ENCODE data around the gene RDH5. TPM values are rescaled to one million over a fixed set of nuclear protein-coding genes. Genes with fewer than 3 reads are reported as not detected.

The RDH5 gene, protein sequence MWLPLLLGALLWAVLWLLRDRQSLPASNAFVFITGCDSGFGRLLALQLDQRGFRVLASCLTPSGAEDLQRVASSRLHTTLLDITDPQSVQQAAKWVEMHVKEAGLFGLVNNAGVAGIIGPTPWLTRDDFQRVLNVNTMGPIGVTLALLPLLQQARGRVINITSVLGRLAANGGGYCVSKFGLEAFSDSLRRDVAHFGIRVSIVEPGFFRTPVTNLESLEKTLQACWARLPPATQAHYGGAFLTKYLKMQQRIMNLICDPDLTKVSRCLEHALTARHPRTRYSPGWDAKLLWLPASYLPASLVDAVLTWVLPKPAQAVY
- total RNA-seq (2012; rRNA removed) = 7.3 and 8.9 TPM in 2 replicates
- 18.8 and 21.0 TPM in 2 replicates for polyA plus RNA-seq (2012; rRNA removed)
- 16.9 and 19.9 TPM in 2 replicates for polyA plus RNA-seq (2012; cell fraction: cytosol; rRNA removed)
- polyA plus RNA-seq (2012; cell fraction: nucleus; rRNA removed; ENCODE audit: low replicate concordance) = 85.3 and 102 TPM in 2 replicates
- percentile 72 among the genes with signal in this experiment for Bru-seq, nascent RNA
- percentile 83 among the genes with signal in this experiment for BruChase-seq, experiment 1, labeled RNA remaining after a 6-hour chase
- BruChase-seq, experiment 2, labeled RNA remaining after a 2-hour chase = percentile 74 among the genes with signal in this experiment
- long read RNA-seq = 0 reads

GRCh38 chr12:55720071-55720564, at the start of gene RDH5:
Gene RDH5 (plus strand): TSS chr12:55720393. CDS start chr12:55721185, 792 bp downstream.
- H4K5ac ChIP-seq (ENCODE audit: low read depth, low read length) = peak within 1 kb of the TSS; percentile 6; the same call in 1 of the 2 replicates
- peak within 1 kb of the TSS; percentile 89 for H2AK5ac ChIP-seq (ENCODE audit: low read depth, low read length)
- intact Hi-C loops (cut with micrococcal nuclease) (loop anchor here (2.0 kb wide), 2 partner anchors 59 to 531 kb away; no protein-coding TSS in a partner anchor), dilution Hi-C loops (cut with HindIII; ENCODE audit: low sequenced_read_pairs, unreplicated experiment) (no loop called here), in situ Hi-C loops (cut with MboI; ENCODE audit: low sequenced_read_pairs) (no loop called here)
- CTCF ChIA-PET = interaction anchor here (0.5 to 1.6 kb wide), 5 partner anchors 17 to 73 kb away, joined by 3 to 5 read pairs (median 4); no protein-coding TSS in a partner anchor
- peak within 1 kb of the TSS; percentile 37; the same call in 1 of the 2 replicates for H2BK20ac ChIP-seq (ENCODE audit: low read depth, low read length)
- peak within 1 kb of the TSS; percentile 25; the same call in 1 of the 2 replicates for H4K91ac ChIP-seq (ENCODE audit: insufficient read depth, low read depth, low read length)
- peak within 1 kb of the TSS; percentile 41 for H2BK120ac ChIP-seq (ENCODE audit: low read depth, low read length)
- peaks cover 32% of the 10 kb centered on the region for H3K9me1 ChIP-seq (ENCODE audit: insufficient read depth, low read length)
- H3K4ac ChIP-seq (ENCODE audit: low read depth, low read length) = peak within 1 kb of the TSS; percentile 76
- DNase-seq (peak; percentile 89), ATAC-seq (ENCODE audit: low read depth) (peak; percentile 39)
- peak within 1 kb of the TSS; percentile 20; the same call in 1 of the 2 replicates for H3K18ac ChIP-seq (ENCODE audit: low read depth, low read length)
- H2BK15ac ChIP-seq (ENCODE audit: low read depth, low read length) = peak within 1 kb of the TSS; percentile 12; the same call in 2 of the 3 replicates
- H2AK9ac ChIP-seq (replicated peaks; ENCODE audit: low read depth, low read length, poor library complexity) = peak within 1 kb of the TSS; percentile 83
- H2BK5ac ChIP-seq (ENCODE audit: low read depth, low read length, poor library complexity, severe bottlenecking) = peak within 1 kb of the TSS; percentile 84
- H3K36me3 ChIP-seq (ENCODE audit: control insufficient read depth, insufficient read depth, low read length) = peaks cover 24% of the 10 kb centered on the region
- H4K20me1 ChIP-seq (ENCODE audit: insufficient read depth, low read length) = peaks cover 37% of the 10 kb centered on the region
- H3K4me1 ChIP-seq (ENCODE audit: control insufficient read depth, insufficient read depth, low read length) = peaks cover 36% of the 10 kb centered on the region
- no peak within 1 kb of the TSS; the same call in 1 of the 2 replicates for H3K9ac ChIP-seq (ENCODE audit: low read depth, low read length)
- TF ChIP-seq FOS (IDR thresholded peaks at IDR 0.05; ENCODE audit: low read depth, low read length) = no peak
- TF ChIP-seq MAZ (IDR thresholded peaks at IDR 0.05; ENCODE audit: borderline replicate concordance, low read depth, low read length) = peak; percentile 68; the same call in 1 of the 2 replicates
- 0 out of 2 replicates have a peak, but pooled peaks have one; percentile 6 for TF ChIP-seq RAD21 (IDR thresholded peaks at IDR 0.05; ENCODE audit: low read length)
- TF ChIP-seq SMC3 (IDR thresholded peaks at IDR 0.05; ENCODE audit: low read depth, low read length) = 0 out of 2 replicates have a peak, but pooled peaks have one; percentile 12
- no peak for TF ChIP-seq RFX5 (IDR thresholded peaks at IDR 0.05; ENCODE audit: low read depth, low read length)
- TF ChIP-seq, protein P1, sequence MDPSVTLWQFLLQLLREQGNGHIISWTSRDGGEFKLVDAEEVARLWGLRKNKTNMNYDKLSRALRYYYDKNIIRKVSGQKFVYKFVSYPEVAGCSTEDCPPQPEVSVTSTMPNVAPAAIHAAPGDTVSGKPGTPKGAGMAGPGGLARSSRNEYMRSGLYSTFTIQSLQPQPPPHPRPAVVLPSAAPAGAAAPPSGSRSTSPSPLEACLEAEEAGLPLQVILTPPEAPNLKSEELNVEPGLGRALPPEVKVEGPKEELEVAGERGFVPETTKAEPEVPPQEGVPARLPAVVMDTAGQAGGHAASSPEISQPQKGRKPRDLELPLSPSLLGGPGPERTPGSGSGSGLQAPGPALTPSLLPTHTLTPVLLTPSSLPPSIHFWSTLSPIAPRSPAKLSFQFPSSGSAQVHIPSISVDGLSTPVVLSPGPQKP (IDR thresholded peaks at IDR 0.05; ENCODE audit: borderline replicate concordance, low read depth, low read length) = no peak
- H3K79me1 ChIP-seq (ENCODE audit: low read depth in 1 of 2, low read length in 2 of 2) = peaks cover 27 to 75% of the 10 kb centered on the region in 2 experiments
- no peaks in the 10 kb centered on the region for H3K27me3 ChIP-seq (ENCODE audit: control insufficient read depth, insufficient read depth, low read length)
- H3K27ac ChIP-seq (ENCODE audit: insufficient read depth, low read length) = peak within 1 kb of the TSS; percentile 30
- no TSS peak for BruUV-seq (replicated peaks)
- peak within 1 kb of the TSS; percentile 38 for H3K56ac ChIP-seq (ENCODE audit: extremely low read depth, insufficient read depth, low read length)
- H4K8ac ChIP-seq (ENCODE audit: low read depth in 2 of 2, low read length in 2 of 2) = peak within 1 kb of the TSS in 1 of 2 experiments; percentile 62; a peak in 2 of 4 replicates
- H3K4me2 ChIP-seq (ENCODE audit: low read depth, low read length) = peak within 1 kb of the TSS; percentile 14; the same call in 1 of the 2 replicates
- peak within 1 kb of the TSS; percentile 77 for H2AFZ ChIP-seq (replicated peaks; ENCODE audit: low read length, poor library complexity)
- H3K14ac ChIP-seq (replicated peaks; ENCODE audit: low read depth, low read length) = no peak within 1 kb of the TSS
- POLR2A ChIA-PET (ENCODE audit: unreplicated experiment) = interaction anchor here (2.1 kb wide), 1 partner anchor 10 kb away, joined by 8 read pairs; no protein-coding TSS in a partner anchor
- peak within 1 kb of the TSS; percentile 29; the same call in 1 of the 2 replicates for H3K23ac ChIP-seq (ENCODE audit: low read depth, low read length)
- WGBS, 2 experiments (ENCODE audit: extremely low coverage in 2 of 2, insufficient read length in 1 of 2) = no CpG with 5 or more reads among the region's 6 CpGs
- H3K4me3 ChIP-seq (ENCODE audit: insufficient read depth, low read depth, low read length) = no peak within 1 kb of the TSS
- no peaks in the 10 kb centered on the region for H3K9me3 ChIP-seq (ENCODE audit: control insufficient read depth, insufficient read depth, low read length)
